Smooth muscle cell (in vitro differentiated cells): Measurements from ENCODE around the gene PRKAG2. TPM values are rescaled to one million over a fixed set of nuclear protein-coding genes. Genes with fewer than 3 reads are reported as not detected.
A peak's percentile ranks its signal among the peaks of the same experiment; 100 is the strongest.
"Not testable (repeated sequence)": the region's sequence is repeated elsewhere in the genome, so short reads cannot be mapped to it uniquely, and the experiment has no call there.

Experiments
- DNase-seq: peaks from one replicate; lab custom pipeline; 2025; ENCODE audit not compliant: unreplicated experiment; lab: John Stamatoyannopoulos, UW
- H2AFZ ChIP-seq: fragments of 200-600 bp; sonication (generic); 2 replicates; pipeline ENCODE4 v1.6.0; 2016; ENCODE audit warnings: antibody characterized with exemption, low read depth, mild to moderate bottlenecking
- H3F3A ChIP-seq: fragments of 200-600 bp; sonication (generic); 2 replicates; pipeline ENCODE4 v1.6.0; 2017; ENCODE audit warnings: antibody characterized with exemption, low read depth
- H3K27ac ChIP-seq: fragments of 200-600 bp; sonication (generic); 2 replicates; pipeline ENCODE4 v1.5.1; 2016; ENCODE audit warnings: low read depth, mild to moderate bottlenecking
- H3K27me3 ChIP-seq: fragments of 200-600 bp; sonication (generic); 2 replicates; pipeline ENCODE4 v1.6.1; 2016; ENCODE audit warnings: low read depth, mild to moderate bottlenecking
- H3K36me3 ChIP-seq: fragments of 200-600 bp; sonication (generic); 2 replicates; pipeline ENCODE4 v1.5.1; 2016; ENCODE audit warnings: low read depth
- H3K4me1 ChIP-seq: fragments of 200-600 bp; sonication (generic); 2 replicates; pipeline ENCODE4 v1.5.1; 2016; ENCODE audit warnings: low read depth
- H3K4me2 ChIP-seq: fragments of 200-600 bp; sonication (generic); 2 replicates; pipeline ENCODE4 v1.6.0; 2016; ENCODE audit warnings: mild to moderate bottlenecking
- H3K4me3 ChIP-seq: fragments of 200-600 bp; sonication (generic); 2 replicates; pipeline ENCODE4 v1.5.1; 2016; ENCODE audit warnings: mild to moderate bottlenecking
- H3K79me2 ChIP-seq: fragments of 200-600 bp; sonication (generic); 2 replicates; pipeline ENCODE4 v1.6.0; 2016; ENCODE audit warnings: low read depth, mild to moderate bottlenecking
- H3K9ac ChIP-seq: fragments of 200-600 bp; sonication (generic); 2 replicates; pipeline ENCODE4 v1.6.0; 2016; ENCODE audit warnings: low read depth
- H3K9me3 ChIP-seq: fragments of 200-600 bp; sonication (generic); replicated peaks from 2 replicates; pipeline ENCODE4 v1.5.1; 2016; ENCODE audit warnings: low read depth
- H4K20me1 ChIP-seq: fragments of 200-600 bp; sonication (generic); 2 replicates; pipeline ENCODE4 v1.6.0; 2016; ENCODE audit warnings: low read depth
- CTCF ChIP-seq: fragments of 200-600 bp; sonication (generic); IDR thresholded peaks from 2 replicates; pipeline ENCODE4 v1.5.1; 2017; ENCODE audit warnings: borderline replicate concordance, mild to moderate bottlenecking, antibody characterized with exemption; ENCODE audit not compliant: insufficient read depth, poor library complexity, severe bottlenecking
- WGBS: methylation state at CpG from one replicate; pipeline ENCODE4 v1.1.7; 2016; ENCODE audit warnings: low lambda C conversion rate; 5-methylcytosine and 5-hydroxymethylcytosine counted together
- polyA plus RNA-seq: library from polyadenylated mRNA; unstranded; fragments of >200 nt; fragmentation: Nextera tagmentation; extraction: Ambion mirVana; gene quantifications from 2 replicates; pipeline ENCODE4 v1.2.1, GENCODE V29; 2016
- total RNA-seq: library from RNA; depleted of rRNA; stranded (reverse); fragments of >200 nt; gene quantifications from 2 replicates; pipeline ENCODE4 v1.2.3, GENCODE V29; 2014

The PRKAG2 gene
- total and polyA plus RNA-seq, 2 experiments from 2014 or later: 3.5 to 3.9 TPM

GRCh38 chr7:151880688-151881087 is 3.8 kb upstream of the PRKAG2 start:
- H3K36me3 ChIP-seq: no peaks in the 10 kb centered on the region
- no peak for TF ChIP-seq CTCF
- H3K4me2 ChIP-seq: no peak overlapping the region
- H3F3A ChIP-seq: no peaks in the 10 kb centered on the region
- H3K4me1 ChIP-seq: peaks cover 10% of the 10 kb centered on the region
- 93% methylated on average over 3 of the region's 3 CpGs for WGBS
- H3K79me2 ChIP-seq: no peaks in the 10 kb centered on the region
- no peak overlapping the region for H2AFZ ChIP-seq
- peaks cover 74% of the 10 kb centered on the region for H3K27me3 ChIP-seq
- no peak overlapping the region for H3K9ac ChIP-seq
- H3K27ac ChIP-seq: no peak overlapping the region
- H4K20me1 ChIP-seq: no peaks in the 10 kb centered on the region
- DNase-seq: no peak
- H3K9me3 ChIP-seq: no peaks in the 10 kb centered on the region
- no peak overlapping the region for H3K4me3 ChIP-seq

GRCh38 chr7:151877911-151878835 is 1.3 kb upstream of the PRKAG2 start:
- H3K9me3 ChIP-seq: no peaks in the 10 kb centered on the region
- peak overlapping the region; percentile 89 for H3K4me3 ChIP-seq
- H3K36me3 ChIP-seq: no peaks in the 10 kb centered on the region
- H3K27ac ChIP-seq: no peak overlapping the region
- peaks cover 14% of the 10 kb centered on the region for H3K4me1 ChIP-seq
- no peaks in the 10 kb centered on the region for H3K79me2 ChIP-seq
- H3F3A ChIP-seq: no peaks in the 10 kb centered on the region
- H3K4me2 ChIP-seq: peak overlapping the region; percentile 99
- TF ChIP-seq CTCF: no peak
- no peaks in the 10 kb centered on the region for H4K20me1 ChIP-seq
- no peak overlapping the region for H2AFZ ChIP-seq
- H3K27me3 ChIP-seq: peaks cover 52% of the 10 kb centered on the region
- no peak for DNase-seq
- WGBS: 18% methylated on average over 27 of the region's 30 CpGs
- H3K9ac ChIP-seq: no peak overlapping the region

- Histone ChIP-seq H2AFZ (peak overlapping the region; percentile 93), H3K79me2 (no peaks in the 10 kb centered on the region), H3F3A (no peaks in the 10 kb centered on the region), H3K9me3 (no peaks in the 10 kb centered on the region), H3K4me3 (peak overlapping the region; percentile 89), H4K20me1 (no peaks in the 10 kb centered on the region), H3K27ac (no peak overlapping the region), H3K4me1 (peaks cover 14% of the 10 kb centered on the region), H3K36me3 (no peaks in the 10 kb centered on the region), H3K9ac (peak overlapping the region; percentile 17), H3K4me2 (peak overlapping the region; percentile 99), H3K27me3 (peaks cover 37% of the 10 kb centered on the region)
- DNase-seq: peak; percentile 49
- TF ChIP-seq CTCF: no peak
- WGBS: 0% methylated on average over 41 of the region's 93 CpGs
These were observed 695 bp downstream of the PRKAG2 start for GRCh38 chr7:151875942-151876898.

- H3K4me2 ChIP-seq, H3K27ac ChIP-seq, H3K36me3 ChIP-seq, H3K4me3 ChIP-seq, H4K20me1 ChIP-seq, H3F3A ChIP-seq, DNase-seq, H3K9ac ChIP-seq, H3K9me3 ChIP-seq, H3K79me2 ChIP-seq, H2AFZ ChIP-seq: not testable (repeated sequence)
- WGBS: 82% methylated on average over 4 of the region's 4 CpGs
- Histone ChIP-seq H3K4me1 (peaks cover 14% of the 10 kb centered on the region), H3K27me3 (peaks cover 30% of the 10 kb centered on the region)
These were observed 2.4 kb downstream of the PRKAG2 start for GRCh38 chr7:151874479-151874878.
